GM19324 (cell line): ENCODE measurements around the gene FSTL4.

ENCODE experiments used
- ATAC-seq: cut with Tn5 transposase; IDR thresholded peaks from one replicate; pipeline ENCODE4 v1.9.1; 2021; ENCODE audit warnings: mild to moderate bottlenecking, moderate library complexity; ENCODE audit not compliant: unreplicated experiment, low FRiP score

FSTL4 gene

GRCh38 chr5:133373121-133373870, 239.0 kb downstream of the FSTL4 start:
- ATAC-seq, result no peak

DNA sequence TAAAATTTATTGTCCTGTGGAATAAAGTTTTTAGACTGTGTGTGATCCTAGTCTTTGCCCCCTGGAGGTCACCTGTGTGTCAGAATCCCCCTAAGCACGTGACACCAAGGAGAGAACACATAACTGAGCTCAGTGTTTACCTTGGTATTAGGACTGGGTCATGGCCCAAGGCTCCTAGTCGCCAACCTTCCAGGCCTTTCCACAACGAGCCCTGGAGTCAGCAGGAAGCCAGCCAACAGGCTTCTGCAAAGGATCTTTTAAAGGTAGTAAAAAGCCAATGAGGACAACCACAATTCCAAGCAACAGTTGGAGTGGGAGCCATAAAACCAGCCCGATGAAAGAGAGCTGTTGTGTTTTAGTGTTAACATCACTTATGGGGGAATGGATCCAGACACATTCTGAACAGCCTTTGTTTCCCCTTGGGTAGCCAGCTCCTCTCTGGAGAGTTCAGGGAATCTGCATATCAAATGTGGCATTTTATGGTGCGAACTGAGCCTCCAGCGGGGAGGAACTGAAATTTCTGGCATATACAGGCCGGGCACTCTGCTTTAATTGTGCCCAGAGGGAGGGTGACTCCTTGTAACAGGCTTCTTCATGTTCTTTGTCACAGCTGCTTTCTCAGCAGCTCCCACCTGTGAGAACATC, 239.9 kb downstream of the FSTL4 start:
- no peak for ATAC-seq

DNA sequence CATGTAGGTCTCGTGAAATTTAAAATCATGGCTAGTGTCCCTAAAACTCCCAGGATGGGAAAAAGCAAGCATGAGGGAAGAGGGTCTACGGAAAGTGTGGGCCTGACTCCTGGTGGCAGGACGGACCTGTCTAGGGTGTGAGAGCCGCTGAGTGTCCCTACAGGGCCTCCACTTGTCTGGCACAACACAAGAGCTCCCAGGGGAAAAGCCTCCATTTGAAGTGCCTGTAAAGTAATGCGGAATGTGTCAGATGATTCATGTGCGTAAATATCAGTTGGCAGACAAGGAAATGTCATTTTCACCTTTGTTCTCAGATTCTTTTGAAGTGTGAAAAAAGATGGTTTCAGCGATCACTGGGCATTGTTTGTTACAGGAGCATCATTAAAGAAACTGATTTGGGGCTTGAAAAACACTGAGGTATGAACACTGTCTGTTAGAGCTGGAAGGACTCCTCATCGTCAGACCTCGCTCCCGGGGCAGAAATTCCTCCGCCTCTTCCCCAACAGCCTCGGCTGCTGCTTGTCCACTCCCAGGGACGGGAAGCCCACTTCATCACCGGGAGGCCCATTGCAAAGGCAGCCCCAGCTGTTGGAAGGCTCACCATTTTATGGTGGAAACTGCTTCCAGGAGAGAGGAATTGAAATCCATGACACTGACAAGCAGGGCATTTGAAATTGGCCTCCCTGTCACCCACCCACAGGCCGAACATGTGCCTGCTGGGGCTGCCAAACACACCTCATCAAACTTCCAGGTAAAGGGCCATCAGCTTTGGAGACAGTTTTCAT, 240.8 kb downstream of the FSTL4 start:
- ATAC-seq, result no peak

GRCh38 chr5:133370904-133371303, 241.4 kb downstream of the FSTL4 start:
- no peak for ATAC-seq

DNA sequence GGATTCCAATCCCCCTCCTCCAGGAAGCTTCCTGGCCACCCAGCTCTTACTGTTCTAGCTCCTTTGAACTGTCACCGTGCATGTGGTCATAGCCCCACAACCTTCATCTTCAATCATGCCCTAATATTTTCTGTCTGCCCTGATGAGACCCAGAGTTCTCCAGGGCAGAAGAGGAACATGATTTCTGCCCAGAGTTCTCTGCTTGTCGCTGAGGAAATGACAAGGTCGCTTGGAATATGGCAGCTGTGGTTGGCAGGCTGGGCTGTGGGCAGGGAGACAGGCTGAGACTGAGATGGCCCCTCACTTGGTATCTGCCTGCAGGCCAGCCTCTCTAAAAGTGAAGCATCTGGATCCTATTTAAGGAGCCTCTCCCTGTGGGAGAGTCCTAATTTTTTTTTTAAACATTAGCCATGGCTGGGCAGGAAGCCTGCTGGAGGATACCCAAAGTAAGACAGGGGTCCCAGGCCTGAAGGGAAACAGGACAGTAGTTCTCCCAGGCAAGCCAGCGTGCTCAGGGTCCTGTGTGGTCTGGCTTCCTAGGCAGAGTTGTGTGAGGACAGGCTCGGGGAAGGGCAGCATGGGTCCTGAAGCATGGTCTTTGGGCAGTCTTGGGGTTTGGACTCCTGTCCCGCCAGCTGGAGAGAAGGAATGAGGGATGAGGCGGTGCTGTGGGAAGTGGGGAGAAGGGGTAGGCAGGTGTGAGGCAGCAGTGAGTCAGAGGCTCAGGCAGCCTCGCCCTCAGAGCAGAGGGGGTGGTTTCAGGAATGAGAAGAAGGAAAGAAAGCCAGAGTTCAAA, 242.1 kb downstream of the FSTL4 start:
- no peak for ATAC-seq

GRCh38 chr5:133368916-133369783, 243.2 kb downstream of the FSTL4 start:
- no peak for ATAC-seq

GRCh38 chr5:133367984-133368383, 244.4 kb downstream of the FSTL4 start:
- no peak for ATAC-seq

DNA sequence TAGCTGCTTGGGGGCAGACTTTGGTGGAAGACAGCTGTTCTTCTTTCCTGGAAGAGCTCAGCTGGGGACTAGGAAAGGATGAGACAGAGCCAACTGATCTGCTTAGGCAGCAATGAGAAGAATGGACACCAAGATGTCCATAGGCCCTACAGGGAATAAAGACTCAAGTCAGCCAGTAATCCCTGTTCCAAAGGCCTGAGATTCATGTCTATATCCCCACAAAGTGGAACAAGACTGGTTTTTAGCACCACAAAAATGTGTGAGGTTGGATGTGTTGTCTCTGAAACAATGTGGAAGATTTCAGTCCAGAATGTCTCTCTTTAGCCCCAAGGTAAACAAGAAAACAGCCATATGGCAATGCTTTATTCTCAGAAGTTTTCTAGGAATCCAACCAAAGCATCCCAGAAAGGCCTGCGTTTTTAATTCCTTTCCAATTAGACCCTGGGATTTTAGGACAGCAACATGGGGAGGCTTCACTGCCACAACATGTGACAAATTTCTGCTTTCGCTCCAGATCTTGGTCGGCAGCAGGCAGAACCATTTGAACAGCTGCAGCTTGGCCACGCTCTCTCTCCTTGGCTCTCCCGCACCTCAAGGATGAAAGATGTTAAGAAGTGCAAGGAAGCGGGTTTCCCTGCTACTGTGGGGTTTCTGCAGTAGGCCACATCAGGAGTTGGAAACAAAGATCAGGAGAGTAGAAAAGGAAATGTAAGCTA, 245.1 kb downstream of the FSTL4 start:
- no peak for ATAC-seq

DNA sequence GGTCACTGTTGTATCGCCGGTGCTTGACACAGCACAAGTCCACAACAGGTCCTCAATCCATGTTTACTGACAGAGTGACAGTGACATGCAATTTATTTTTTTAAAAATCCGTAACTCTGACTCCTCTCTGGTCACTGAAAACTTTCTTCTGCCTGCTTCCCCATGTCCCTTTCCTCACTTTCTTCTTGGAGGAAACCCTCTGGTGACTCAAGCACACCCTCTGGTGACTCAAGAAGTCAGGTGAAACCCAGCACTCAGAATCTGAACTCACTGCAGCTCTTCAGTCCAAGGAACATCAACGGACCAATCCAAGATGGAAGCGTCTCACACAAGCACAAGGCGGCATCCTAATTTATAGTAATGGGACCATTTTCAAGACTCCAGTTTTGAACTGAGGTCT, 245.9 kb downstream of the FSTL4 start:
- no peak for ATAC-seq

DNA sequence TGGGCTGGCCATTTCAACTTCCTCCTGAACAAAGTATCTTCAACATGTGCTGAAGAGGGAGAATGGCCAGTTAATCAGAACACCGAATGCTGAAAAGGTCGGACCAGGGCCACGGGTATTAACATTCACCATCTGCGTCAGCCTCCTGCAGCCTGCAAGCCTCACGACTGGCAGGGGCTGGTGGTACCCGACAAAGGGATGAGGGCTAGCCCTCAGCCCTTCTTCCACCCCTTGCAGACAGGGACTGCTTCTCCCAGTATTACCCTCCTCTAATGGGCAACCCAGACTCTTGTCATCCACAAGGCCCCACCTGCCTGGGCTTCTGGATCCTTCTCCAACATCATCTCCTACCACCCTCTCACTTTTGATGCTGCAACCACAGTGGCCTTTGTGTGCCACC, 246.6 kb downstream of the FSTL4 start:
- ATAC-seq, result no peak

DNA sequence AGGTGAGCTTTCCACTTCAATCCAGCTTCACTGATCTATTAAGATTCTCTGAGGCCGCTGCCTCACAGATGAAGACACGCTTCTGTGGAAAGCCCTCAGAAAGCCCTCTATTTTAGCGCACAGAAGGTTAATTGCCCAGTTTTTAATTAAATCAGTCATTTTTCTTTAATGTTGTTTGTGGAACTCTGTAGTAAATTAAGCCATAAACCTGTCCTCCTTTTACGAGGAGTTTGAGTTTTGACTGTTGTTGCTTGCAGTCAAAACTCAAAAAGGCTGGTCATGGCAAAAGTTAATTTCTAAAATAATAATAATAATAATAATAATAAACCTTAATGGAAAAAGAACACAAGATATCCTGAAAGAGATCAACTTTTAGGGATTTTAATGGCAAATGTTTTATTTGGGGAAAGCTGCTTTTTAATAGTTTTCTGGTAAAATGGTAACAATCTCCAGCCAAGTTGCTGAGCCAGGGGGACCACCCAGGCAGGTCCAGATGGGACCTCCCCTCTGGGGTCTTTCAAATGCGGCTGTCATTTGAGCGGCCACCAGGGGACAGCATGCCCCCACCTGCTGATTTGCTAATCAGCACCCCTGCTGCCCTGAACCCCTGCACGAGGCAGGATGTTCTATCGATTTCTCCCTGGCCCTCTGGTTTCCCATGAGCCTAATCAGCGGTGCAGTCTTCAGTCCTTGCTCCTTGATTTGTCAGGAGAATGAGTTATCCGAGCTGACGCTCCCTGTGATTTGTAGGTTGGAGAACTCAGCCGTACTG, 247.2 kb downstream of the FSTL4 start:
- no peak for ATAC-seq

- ATAC-seq, result no peak
These were observed 248.3 kb downstream of the FSTL4 start for GRCh38 chr5:133363807-133364587.

GRCh38 chr5:133362438-133362837, 249.9 kb downstream of the FSTL4 start:
- no peak for ATAC-seq

- ATAC-seq, result no peak
These were observed 250.4 kb downstream of the FSTL4 start for GRCh38 chr5:133361922-133362321.

GRCh38 chr5:133360693-133361472, 251.5 kb downstream of the FSTL4 start:
- no peak for ATAC-seq

- no peak for ATAC-seq
These were observed 252.5 kb downstream of the FSTL4 start for GRCh38 chr5:133359861-133360260.

GRCh38 chr5:133358271-133358670, 254.1 kb downstream of the FSTL4 start:
- no peak for ATAC-seq
